Activated T-helper 17 cell treated with anti-CD3 and anti-CD28 coated beads, Interleukin-2, amount 50 U/mL, for 72 hours (primary cell): ENCODE data around the gene MAN2A2. TPM values are rescaled to one million over a fixed set of nuclear protein-coding genes. Genes with fewer than 3 reads are reported as not detected.
"Not testable (repeated sequence)": the region's sequence is repeated elsewhere in the genome, so short reads cannot be mapped to it uniquely, and the experiment has no call there.

Source experiments
- ATAC-seq: fragments of 150-1000 bp; cut with Tn5 transposase; replicated peaks from 2 replicates; pipeline ENCODE4 v1.10.0; 2021; ENCODE audit warnings: mild to moderate bottlenecking, moderate library complexity
- H3K27ac Mint-ChIP-seq: one replicate; pipeline ENCODE4 v1.8.0; 2022; ENCODE audit warnings: mixed read lengths
- H3K27me3 Mint-ChIP-seq: one replicate; pipeline ENCODE4 v1.8.0; 2022; ENCODE audit warnings: mixed read lengths
- H3K36me3 Mint-ChIP-seq: one replicate; pipeline ENCODE4 v1.8.0; 2022; ENCODE audit warnings: low read depth, mild to moderate bottlenecking, mixed read lengths
- H3K4me1 Mint-ChIP-seq: one replicate; pipeline ENCODE4 v1.8.0; 2022; ENCODE audit warnings: mixed read lengths
- H3K4me3 Mint-ChIP-seq: one replicate; pipeline ENCODE4 v1.8.0; 2022; ENCODE audit warnings: mild to moderate bottlenecking, mixed read lengths
- H3K9me3 Mint-ChIP-seq: one replicate; pipeline ENCODE4 v1.8.0; 2022; ENCODE audit warnings: mixed read lengths
- total RNA-seq, 2 donors: library from RNA; stranded (reverse); gene quantifications; one replicate each; pipeline ENCODE4 v1.2.3, GENCODE V29; 2022

The MAN2A2 gene
- total RNA-seq, 2 donors from 2014 or later: 121 to 127 TPM

DNA sequence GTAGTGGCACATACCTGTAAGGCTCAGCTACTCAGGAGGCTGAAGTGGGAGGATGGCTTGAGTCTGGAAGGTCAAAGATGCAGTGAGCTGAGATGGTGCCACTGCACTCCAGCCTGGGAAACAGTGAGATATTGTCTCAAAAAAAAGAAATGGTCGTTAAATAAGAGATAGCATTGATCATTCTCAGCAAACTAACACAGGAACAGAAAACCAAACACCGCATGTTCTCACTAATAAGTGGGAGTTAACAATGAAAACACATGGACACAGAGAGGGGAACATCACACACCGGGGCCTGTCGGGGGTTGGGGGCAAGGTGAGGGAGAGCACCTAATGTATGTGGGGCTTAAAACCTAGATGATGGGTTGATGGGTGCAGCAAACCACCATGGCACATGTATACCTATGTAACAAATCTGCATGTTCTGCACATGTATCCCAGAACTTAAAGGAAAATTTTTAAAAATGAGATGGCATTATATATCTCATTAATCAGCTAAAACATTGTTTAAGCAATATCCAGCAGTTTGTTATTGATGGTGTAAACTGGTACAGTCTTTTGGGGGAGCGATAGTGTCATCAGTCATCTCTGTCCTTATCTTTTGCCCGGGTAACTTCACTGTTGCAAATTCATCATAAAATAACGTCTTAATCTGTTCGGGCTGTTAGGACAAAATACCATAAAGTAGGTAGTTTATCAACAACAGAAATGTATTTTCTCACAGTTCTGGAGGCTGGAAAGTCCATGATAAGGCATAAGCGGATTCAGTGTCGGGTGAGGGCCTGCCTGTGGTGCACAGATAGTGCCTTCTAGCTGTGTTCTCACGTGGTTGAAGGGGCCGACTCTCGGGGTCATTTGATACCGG, 1.7 kb upstream of the MAN2A2 start:
- no peaks in the 10 kb centered on the region for H3K27me3 Mint-ChIP-seq
- peaks cover 43% of the 10 kb centered on the region for H3K36me3 Mint-ChIP-seq
- H3K9me3 Mint-ChIP-seq: no peaks in the 10 kb centered on the region
- H3K4me1 Mint-ChIP-seq: peaks cover 18% of the 10 kb centered on the region
- peak overlapping the region; percentile 84 for H3K4me3 Mint-ChIP-seq
- no peak for ATAC-seq
- H3K27ac Mint-ChIP-seq: peak overlapping the region; percentile 85

DNA sequence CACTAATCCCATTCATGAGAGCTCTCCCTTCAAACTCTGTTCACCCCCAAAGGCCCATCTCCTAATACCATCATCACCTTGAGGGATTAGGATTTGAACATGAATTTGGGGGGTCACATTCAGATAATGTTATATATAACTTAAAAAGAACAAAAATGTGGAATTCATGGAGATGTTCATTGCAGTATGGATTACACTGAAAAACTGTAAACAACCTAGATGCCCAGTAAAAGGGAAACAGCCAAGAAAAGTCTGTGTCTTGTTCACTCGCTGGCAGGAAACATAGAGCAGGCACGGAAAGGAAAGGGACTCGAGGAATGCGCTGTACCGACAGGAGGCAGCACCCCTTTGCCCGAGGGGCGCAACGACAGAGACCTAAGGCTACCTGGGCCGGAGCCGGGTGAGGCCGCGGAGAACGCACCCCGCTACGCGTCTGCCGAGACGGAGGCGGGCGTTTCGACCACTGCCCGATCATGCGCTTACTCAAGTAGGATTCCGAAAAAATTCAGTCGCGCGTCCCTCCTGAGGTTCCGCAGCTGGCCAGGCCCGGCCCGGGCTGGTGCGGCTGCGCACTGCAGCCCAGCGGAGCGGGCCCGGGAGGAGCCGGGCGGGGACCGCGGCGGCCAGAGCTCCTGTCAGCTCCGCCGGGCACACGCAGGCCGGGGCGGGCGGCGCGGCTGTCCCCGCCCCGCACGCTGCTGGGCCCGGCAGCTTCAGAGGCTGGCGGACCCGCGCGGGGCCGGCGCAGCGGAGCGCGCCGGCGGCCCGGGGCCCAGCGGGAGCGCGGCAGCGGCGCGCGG, 862 bp upstream of the MAN2A2 start:
- H3K36me3 Mint-ChIP-seq: peaks cover 44% of the 10 kb centered on the region
- peaks cover 18% of the 10 kb centered on the region for H3K4me1 Mint-ChIP-seq
- ATAC-seq: peak; percentile 78

DNA sequence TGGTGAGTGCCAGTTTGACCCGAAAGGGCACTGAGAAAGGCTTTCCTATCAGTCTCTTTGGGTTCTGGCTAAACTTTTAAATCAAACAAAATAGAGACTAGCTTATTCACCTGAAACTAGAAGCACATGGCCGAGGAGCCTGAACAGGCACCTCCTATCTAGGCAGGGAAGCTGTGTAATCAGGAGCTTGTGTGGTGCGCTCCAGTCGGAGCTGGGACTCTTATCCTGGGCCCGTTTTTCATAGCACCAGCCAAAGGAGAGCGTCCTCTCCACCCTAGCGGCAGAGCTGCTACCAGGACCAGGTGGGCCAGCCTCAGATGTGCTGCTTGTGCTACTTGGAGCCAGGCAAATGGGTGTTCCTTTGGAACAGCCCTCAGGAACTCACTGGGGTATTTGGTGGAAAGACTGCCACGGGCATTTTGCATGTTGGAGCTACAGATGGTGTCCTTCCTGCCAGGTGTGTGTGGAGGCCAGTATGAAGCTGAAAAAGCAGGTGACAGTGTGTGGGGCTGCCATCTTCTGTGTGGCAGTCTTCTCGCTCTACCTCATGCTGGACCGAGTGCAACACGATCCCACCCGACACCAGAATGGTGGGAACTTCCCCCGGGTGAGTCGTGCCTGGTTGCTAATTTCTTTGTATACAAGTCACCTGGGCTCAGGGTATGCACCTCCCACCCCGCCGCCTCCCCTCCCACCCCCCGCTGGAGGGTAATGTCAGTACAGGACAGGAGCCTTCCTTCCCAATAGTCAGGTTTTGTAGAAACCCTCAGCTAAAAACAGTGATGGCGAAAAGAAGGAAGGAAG, 833 bp downstream of the MAN2A2 start:
- Mint-ChIP-seq H3K36me3 (peaks cover 60% of the 10 kb centered on the region), H3K27ac (peak overlapping the region; percentile 88), H3K9me3 (no peaks in the 10 kb centered on the region), H3K4me3 (peak overlapping the region; percentile 89), H3K27me3 (no peaks in the 10 kb centered on the region), H3K4me1 (peaks cover 18% of the 10 kb centered on the region)
- ATAC-seq: peak; percentile 3

More for the DNA sequence above, 862 bp upstream of the MAN2A2 start:
- no peaks in the 10 kb centered on the region for H3K9me3 Mint-ChIP-seq
- peak overlapping the region; percentile 85 for H3K27ac Mint-ChIP-seq
- no peaks in the 10 kb centered on the region for H3K27me3 Mint-ChIP-seq
- H3K4me3 Mint-ChIP-seq: peak overlapping the region; percentile 84

DNA sequence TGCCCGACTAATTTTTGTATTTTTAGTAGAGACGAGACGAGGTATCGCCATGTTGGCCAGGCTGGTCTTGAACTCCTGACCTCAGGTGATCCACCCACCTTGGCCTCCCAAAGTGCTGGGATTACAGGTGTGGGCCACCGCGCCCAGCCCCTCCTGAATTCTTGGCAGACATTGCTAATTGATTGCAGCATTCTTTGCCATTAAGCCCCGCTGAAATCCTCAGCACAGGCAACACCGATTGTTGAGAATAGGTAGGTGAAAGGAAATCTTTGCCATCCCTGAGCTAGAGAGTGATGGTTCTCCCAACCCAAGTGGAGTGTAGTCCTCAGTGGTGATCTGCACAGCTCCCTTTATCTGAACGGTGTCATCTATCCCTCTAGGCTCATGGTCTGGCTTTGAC, 1.6 kb downstream of the MAN2A2 start:
- no peak overlapping the region for H3K27ac Mint-ChIP-seq
- H3K36me3 Mint-ChIP-seq: peaks cover 68% of the 10 kb centered on the region
- H3K4me1 Mint-ChIP-seq: peaks cover 18% of the 10 kb centered on the region
- no peak for ATAC-seq
- H3K27me3 Mint-ChIP-seq: no peaks in the 10 kb centered on the region
- H3K4me3 Mint-ChIP-seq: peak overlapping the region; percentile 49
- no peaks in the 10 kb centered on the region for H3K9me3 Mint-ChIP-seq

DNA sequence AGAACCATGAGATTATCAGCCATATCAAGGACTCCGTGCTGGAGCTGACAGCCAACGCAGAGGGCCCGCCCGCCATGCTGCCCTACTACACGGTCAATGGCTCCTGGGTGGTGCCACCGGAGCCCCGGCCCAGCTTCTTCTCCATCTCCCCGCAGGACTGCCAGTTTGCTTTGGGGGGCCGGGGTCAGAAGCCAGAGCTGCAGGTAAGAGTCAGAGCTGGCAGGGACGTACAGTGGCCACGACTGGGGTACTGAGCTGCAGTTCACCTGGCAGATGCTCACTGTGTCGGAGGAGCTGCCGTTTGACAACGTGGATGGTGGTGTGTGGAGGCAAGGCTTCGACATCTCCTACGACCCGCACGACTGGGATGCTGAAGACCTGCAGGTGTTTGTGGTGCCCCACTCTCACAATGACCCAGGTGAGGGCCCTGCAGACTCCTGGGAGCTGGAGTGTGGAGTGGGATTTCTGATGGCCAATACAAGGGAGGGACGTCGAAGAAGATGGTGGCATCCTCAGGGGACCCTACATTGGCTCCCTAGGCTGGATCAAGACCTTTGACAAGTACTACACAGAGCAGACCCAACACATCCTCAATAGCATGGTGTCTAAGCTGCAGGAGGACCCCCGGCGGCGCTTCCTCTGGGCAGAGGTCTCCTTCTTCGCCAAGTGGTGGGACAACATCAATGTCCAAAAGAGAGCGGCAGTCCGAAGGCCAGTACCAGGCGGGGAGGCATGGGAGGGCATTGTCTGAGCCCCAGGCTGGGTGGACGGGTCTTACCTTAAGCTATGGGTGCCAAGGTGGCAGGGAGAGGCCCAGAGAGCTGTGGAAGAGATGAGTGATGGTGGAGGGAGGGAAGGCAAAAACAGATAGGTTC, 2.4 kb downstream of the MAN2A2 start:
- peaks cover 18% of the 10 kb centered on the region for H3K4me1 Mint-ChIP-seq
- H3K9me3 Mint-ChIP-seq: no peaks in the 10 kb centered on the region
- no peak for ATAC-seq
- peak overlapping the region; percentile 49 for H3K4me3 Mint-ChIP-seq
- peak overlapping the region; percentile 81 for H3K27ac Mint-ChIP-seq
- peaks cover 76% of the 10 kb centered on the region for H3K36me3 Mint-ChIP-seq
- no peaks in the 10 kb centered on the region for H3K27me3 Mint-ChIP-seq

DNA sequence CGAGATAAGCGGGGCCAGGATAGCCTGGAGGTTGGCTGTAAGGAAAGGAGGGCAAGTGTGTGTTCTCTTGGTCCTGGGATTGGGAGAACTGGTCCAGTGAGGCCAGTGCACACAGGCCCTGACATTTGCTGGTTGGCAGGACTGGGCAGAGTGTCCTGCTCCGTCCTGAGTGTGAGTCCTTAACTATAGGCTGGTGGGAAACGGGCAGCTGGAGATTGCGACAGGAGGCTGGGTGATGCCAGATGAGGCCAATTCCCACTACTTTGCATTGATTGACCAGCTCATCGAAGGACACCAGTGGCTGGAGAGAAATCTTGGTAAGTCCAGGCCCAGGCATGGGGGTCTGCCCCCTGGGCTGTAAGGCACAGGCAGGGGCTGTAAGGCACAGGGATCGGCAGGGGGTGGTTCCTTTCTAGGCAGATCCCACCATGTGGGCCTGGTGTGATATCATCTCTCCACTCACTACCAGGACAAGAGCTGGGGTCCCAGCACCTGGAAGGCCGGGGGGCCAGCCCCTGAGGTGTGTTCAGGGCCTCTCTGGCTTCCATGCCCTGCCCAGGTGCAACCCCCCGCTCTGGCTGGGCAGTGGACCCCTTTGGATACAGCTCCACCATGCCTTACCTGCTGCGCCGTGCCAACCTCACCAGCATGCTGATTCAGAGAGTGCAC, 3.2 kb downstream of the MAN2A2 start:
- no peaks in the 10 kb centered on the region for H3K9me3 Mint-ChIP-seq

DNA sequence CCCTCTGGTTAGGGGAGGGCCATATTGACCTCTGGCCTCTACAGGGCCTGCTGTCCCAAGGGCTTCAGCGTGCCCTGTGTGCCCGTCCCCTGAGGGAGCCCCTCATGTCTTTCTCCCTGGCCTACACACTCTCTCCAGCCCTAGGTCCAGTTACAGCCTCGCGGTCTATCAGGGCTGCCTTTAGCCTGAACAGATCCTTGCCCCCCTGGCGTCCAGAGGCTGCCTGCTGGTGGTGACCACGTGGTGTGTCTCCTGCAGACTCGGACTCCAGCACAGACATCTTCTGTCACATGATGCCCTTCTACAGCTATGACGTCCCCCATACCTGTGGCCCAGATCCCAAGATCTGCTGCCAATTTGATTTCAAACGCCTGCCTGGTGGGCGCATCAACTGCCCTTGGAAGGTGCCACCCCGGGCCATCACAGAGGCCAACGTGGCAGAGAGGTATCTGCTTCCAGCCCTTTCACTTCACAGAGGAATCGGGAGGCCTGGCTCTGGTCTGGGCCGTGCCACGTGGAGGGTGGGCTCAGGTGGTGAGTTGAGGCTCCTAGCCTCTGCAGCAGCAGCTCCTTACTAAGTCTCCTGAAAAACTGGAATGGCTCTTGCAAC, 4.1 kb downstream of the MAN2A2 start:
- no peaks in the 10 kb centered on the region for H3K27me3 Mint-ChIP-seq
- no peak overlapping the region for H3K4me3 Mint-ChIP-seq
- peaks cover 8% of the 10 kb centered on the region for H3K4me1 Mint-ChIP-seq
- H3K9me3 Mint-ChIP-seq: no peaks in the 10 kb centered on the region
- ATAC-seq: no peak
- peaks cover 87% of the 10 kb centered on the region for H3K36me3 Mint-ChIP-seq
- no peak overlapping the region for H3K27ac Mint-ChIP-seq

More for the DNA sequence above, 3.2 kb downstream of the MAN2A2 start:
- H3K27ac Mint-ChIP-seq: peak overlapping the region; percentile 81
- peaks cover 14% of the 10 kb centered on the region for H3K4me1 Mint-ChIP-seq
- no peaks in the 10 kb centered on the region for H3K27me3 Mint-ChIP-seq
- no peak overlapping the region for H3K4me3 Mint-ChIP-seq
- no peak for ATAC-seq
- H3K36me3 Mint-ChIP-seq: peaks cover 83% of the 10 kb centered on the region

DNA sequence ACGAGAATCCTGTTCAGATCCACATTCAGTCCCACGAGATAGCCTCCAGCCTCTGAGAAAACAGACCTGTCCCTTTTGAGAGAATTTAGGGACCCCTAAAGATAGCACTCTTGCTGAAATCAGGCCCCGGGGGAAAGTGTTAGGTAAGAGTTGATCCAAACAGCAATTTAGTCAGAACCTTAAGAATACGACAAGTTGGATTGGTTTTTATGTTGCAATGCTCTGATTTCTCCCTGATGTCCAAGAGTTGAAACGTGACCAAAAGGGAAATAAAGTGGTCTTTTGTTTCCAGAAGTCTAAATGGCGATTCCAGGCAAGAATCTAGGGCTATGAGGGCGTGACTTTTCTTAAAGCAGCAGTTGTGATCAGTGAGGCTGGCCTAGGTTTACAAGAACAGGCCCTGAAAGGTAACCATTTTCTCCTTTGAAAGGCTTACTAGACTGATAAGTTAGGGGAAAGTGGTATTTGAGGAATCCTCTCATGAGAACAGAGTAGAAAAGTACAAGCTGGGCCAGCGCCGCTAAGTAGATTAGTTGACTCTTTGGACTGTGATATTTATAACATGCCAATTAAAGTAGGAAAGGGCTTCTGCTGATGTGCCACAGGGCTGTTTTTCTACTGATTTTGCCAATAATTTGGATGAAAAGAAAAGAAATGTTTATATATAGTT, 4.9 kb downstream of the MAN2A2 start:
- Mint-ChIP-seq H3K27me3 (no peaks in the 10 kb centered on the region), H3K27ac (no peak overlapping the region), H3K9me3 (no peaks in the 10 kb centered on the region), H3K4me1 (peaks cover 8% of the 10 kb centered on the region), H3K4me3 (no peak overlapping the region), H3K36me3 (peaks cover 91% of the 10 kb centered on the region)
- no peak for ATAC-seq

DNA sequence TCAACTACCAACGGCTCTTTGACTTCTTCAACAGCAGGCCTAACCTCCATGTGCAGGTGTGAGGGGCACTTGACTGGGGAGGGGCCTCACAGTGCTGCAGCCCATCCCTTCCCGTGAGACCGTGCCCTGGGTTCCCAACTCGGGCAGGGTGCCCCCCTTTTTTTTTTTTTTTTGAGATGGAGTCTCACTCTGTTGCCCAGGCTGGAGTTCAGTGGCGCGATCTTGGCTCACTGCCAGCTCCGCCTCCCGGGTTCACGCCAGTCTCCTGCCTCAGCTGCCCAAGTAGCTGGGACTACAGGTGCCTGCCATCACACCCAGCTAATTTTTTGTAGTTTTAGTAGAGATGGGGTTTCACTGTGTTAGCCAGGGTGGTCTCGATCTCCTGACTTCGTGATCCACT, 6.3 kb downstream of the MAN2A2 start:
- H3K27ac Mint-ChIP-seq, H3K4me1 Mint-ChIP-seq, H3K9me3 Mint-ChIP-seq, ATAC-seq, H3K27me3 Mint-ChIP-seq, H3K4me3 Mint-ChIP-seq: not testable (repeated sequence)
- peaks cover 96% of the 10 kb centered on the region for H3K36me3 Mint-ChIP-seq

DNA sequence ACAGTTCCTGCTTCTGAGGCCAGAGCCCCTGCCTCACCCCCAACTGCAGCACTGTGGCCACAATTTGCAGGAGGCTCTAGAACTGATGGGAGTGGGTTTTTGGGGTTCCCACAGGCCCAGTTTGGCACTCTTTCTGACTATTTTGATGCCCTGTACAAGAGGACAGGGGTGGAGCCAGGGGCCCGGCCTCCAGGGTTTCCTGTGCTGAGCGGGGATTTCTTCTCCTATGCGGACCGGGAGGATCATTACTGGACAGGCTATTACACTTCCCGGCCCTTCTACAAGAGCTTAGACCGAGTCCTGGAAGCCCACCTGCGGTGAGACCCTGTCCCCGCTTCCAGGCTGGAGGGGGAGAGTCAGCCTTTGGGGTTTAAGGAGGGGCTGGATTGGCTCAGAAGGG, 6.9 kb downstream of the MAN2A2 start:
- H3K27ac Mint-ChIP-seq: no peak overlapping the region
- H3K4me1 Mint-ChIP-seq: peaks cover 8% of the 10 kb centered on the region
- H3K4me3 Mint-ChIP-seq: no peak overlapping the region
- ATAC-seq: no peak
- no peaks in the 10 kb centered on the region for H3K9me3 Mint-ChIP-seq
- peaks cover 96% of the 10 kb centered on the region for H3K36me3 Mint-ChIP-seq
- H3K27me3 Mint-ChIP-seq: no peaks in the 10 kb centered on the region

DNA sequence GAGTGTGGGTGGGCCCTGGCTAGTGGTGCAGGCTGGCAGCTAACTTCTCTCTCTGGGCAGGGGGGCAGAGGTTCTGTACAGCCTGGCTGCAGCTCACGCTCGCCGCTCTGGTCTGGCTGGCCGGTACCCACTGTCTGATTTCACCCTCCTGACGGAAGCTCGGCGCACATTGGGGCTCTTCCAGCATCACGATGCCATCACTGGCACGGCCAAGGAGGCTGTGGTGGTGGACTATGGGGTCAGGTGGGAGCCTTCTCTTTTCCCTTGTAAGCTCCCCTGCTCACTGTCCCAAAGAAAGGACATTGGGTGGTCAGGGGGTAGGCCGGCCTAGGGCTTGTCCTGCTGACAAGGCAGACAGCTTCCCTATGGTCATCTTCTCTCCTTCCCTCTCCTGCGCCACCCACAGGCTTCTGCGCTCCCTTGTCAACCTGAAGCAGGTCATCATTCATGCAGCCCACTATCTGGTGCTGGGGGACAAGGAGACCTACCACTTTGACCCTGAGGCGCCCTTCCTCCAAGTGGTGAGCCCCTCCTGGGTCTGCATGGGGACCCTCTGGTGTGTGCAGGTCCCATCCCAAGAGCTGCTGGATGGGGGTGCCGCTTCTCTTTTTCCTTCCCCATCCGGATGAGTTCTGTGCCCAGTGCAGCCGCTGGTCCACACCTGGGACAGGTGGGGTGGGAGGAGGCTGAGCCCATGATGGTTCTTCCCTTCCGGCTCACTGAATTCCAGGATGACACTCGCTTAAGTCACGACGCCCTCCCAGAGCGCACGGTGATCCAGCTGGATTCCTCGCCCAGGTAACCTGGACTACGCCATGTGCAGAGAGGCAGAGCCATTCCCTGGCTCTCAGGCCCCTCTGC, 7.6 kb downstream of the MAN2A2 start:
- Mint-ChIP-seq H3K4me1 (peaks cover 3% of the 10 kb centered on the region), H3K27ac (no peak overlapping the region), H3K27me3 (no peaks in the 10 kb centered on the region), H3K9me3 (no peaks in the 10 kb centered on the region), H3K4me3 (no peak overlapping the region), H3K36me3 (peaks cover 96% of the 10 kb centered on the region)
- ATAC-seq: no peak

DNA sequence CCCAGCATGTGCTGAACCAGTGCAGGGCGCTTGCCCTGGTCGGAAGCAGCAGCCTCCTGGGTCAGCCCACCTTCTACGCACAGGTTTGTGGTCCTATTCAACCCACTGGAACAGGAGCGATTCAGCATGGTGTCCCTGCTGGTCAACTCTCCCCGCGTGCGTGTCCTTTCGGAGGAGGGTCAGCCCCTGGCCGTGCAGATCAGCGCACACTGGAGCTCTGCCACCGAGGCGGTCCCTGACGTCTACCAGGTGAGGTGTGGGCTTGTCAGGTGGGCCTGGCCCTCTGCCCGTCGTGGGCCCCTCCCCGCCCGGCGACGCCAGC, 8.2 kb downstream of the MAN2A2 start:
- Mint-ChIP-seq H3K36me3 (peaks cover 96% of the 10 kb centered on the region), H3K9me3 (no peaks in the 10 kb centered on the region), H3K27me3 (no peaks in the 10 kb centered on the region), H3K4me3 (no peak overlapping the region), H3K4me1 (no peaks in the 10 kb centered on the region), H3K27ac (no peak overlapping the region)
- ATAC-seq: no peak
